GM21786 (cell line): Measurements from ENCODE around the gene CWC27.
A peak's percentile ranks its signal among the peaks of the same experiment; 100 is the strongest.

Source experiments
- ATAC-seq: cut with Tn5 transposase; IDR thresholded peaks from one replicate; pipeline ENCODE4 v1.9.1; 2021; ENCODE audit not compliant: unreplicated experiment

CWC27 gene

GRCh38 chr5:64768358-64769312 lies at the start of gene CWC27, which contains the start of gene SREK1IP1:
CWC27 (plus strand) TSS chr5:64768930; CDS start chr5:64769147, 217 bp downstream.
SREK1IP1 (minus strand) TSS chr5:64768691; CDS start chr5:64768517, 174 bp downstream.
- ATAC-seq: peak; percentile 96

- ATAC-seq: no peak
Measured at GRCh38 chr5:64722588-64722987, 46.1 kb upstream of the CWC27 start.

GRCh38 chr5:64727150-64727549 lies 41.6 kb upstream of the CWC27 start:
- no peak for ATAC-seq

- ATAC-seq: no peak
Measured at GRCh38 chr5:64742411-64742810, 26.3 kb upstream of the CWC27 start.

GRCh38 chr5:64742821-64743220 lies 25.9 kb upstream of the CWC27 start:
- ATAC-seq: no peak

- no peak for ATAC-seq
Measured at GRCh38 chr5:64744914-64745313, 23.8 kb upstream of the CWC27 start.

GRCh38 chr5:64746446-64746845 lies 22.3 kb upstream of the CWC27 start:
- ATAC-seq: no peak

GRCh38 chr5:64749385-64749784 lies 19.3 kb upstream of the CWC27 start:
- no peak for ATAC-seq

- no peak for ATAC-seq
Measured at GRCh38 chr5:64754066-64754465, 14.7 kb upstream of the CWC27 start.

GRCh38 chr5:64758901-64759300 lies 9.8 kb upstream of the CWC27 start:
- no peak for ATAC-seq

- ATAC-seq: no peak
Measured at GRCh38 chr5:64759960-64760660, 8.6 kb upstream of the CWC27 start.

GRCh38 chr5:64763948-64764503 lies 4.7 kb upstream of the CWC27 start:
- no peak for ATAC-seq

GRCh38 chr5:64765804-64766504 lies 2.8 kb upstream of the CWC27 start:
- ATAC-seq: no peak

GRCh38 chr5:64766941-64767340 lies 1.8 kb upstream of the CWC27 start:
- ATAC-seq: no peak

GRCh38 chr5:64767959-64768357 lies 772 bp upstream of the CWC27 start:
- peak; percentile 4 for ATAC-seq

- no peak for ATAC-seq
Measured at GRCh38 chr5:64769855-64770254, 1.1 kb downstream of the CWC27 start.

- no peak for ATAC-seq
Measured at GRCh38 chr5:64771736-64772135, 3.0 kb downstream of the CWC27 start.

- peak; percentile 43 for ATAC-seq
Measured at GRCh38 chr5:64773533-64773932, 4.8 kb downstream of the CWC27 start.

GRCh38 chr5:64775291-64775690 lies 6.6 kb downstream of the CWC27 start:
- ATAC-seq: no peak

GRCh38 chr5:64784451-64785025 lies 15.8 kb downstream of the CWC27 start:
- ATAC-seq: peak; percentile 85

GRCh38 chr5:64786372-64786771 lies 17.6 kb downstream of the CWC27 start:
- ATAC-seq: no peak
